HL-60/S4 (cell line): ENCODE data around the gene AGAP1.

Experiments
- in situ Hi-C: fragments of 300-500 bp; cut with MboI; formaldehyde crosslinking; loops from 2 replicates; pipeline ENCODE4 v1.14.3; 2022; ENCODE audit warnings: low sequenced_read_pairs

Gene AGAP1

DNA sequence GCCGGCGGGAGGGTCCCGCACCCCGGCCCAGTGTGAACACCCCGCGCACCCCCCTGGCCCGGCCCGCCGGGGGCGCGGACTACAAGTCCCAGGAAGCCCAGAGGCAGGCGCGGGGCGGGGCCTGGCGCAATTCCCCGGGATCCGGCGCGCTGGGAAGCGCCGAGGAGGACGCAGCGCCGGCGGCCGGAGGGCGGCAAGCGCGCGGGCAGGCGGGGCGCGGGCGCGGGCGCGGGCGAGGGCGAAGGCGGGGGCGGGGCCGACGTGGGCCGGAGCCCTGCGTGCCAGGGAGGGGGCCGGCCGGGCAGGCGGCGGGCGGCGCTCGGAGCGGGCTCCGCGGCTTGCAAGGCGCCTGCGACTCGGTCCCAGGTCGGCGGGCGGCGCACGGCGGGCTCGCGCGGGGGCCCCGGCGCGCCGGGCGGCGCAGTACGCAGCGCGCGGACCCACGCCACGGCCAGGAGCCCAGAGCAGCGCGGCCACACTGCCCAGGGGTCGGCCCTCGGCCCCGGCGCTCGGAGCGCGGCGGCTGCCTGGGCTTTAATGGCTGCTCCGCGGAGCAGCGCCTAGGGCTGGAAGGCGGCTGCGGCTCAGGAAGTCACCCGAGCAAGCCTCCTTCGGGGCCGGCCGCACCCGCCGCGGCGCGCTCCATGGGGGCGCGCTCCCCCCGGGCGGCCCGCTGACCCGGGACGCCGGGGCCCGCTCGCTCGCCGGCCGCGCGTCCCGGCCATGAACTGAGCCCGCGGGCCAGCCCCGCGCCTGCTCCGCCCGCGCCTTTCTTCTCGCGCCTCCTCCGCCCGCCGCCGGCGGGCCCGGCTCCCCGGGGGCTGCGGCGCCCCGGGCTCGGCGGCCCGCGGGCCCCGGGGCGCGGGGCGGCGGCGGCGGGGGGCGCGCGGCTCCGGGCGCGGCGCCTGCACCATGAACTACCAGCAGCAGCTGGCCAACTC is at the start of gene AGAP1:
TSS of gene AGAP1 (plus strand) at position 269 of the 941 bp plus-strand sequence.
- in situ Hi-C loops, result no loop called here

DNA sequence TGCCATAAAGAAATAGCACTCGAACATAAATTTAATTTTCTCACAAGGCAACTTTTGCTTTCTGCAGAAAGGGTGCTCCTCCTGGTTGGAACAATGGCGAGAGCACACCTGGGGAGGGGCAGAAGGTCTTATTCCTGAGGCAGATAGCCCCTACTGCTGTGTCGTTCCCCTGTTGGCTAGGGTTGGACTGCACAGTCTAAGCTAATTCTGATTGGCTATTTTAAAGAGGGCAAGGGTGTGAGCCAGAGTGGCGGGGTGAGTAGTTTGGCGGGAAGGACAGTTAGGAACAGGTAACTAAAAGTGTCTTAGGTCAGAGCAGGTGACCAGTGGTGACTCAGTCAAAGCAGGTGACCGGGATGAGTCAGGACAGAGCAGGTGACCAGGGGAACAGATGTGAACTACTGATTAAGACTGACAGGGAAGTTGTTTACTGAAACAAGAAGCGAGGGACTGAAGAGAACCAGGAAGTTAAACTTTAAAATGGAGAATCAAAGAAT is 49.7 kb upstream of the AGAP1 start:
- in situ Hi-C loops, result no loop called here

- in situ Hi-C loops, result no loop called here
Measured at GRCh38 chr2:235445116-235445515, 48.7 kb upstream of the AGAP1 start.

GRCh38 chr2:235446082-235446481 is 47.8 kb upstream of the AGAP1 start:
- in situ Hi-C loops, result no loop called here

- in situ Hi-C loops, result no loop called here
Measured at GRCh38 chr2:235447210-235447609, 46.6 kb upstream of the AGAP1 start.

DNA sequence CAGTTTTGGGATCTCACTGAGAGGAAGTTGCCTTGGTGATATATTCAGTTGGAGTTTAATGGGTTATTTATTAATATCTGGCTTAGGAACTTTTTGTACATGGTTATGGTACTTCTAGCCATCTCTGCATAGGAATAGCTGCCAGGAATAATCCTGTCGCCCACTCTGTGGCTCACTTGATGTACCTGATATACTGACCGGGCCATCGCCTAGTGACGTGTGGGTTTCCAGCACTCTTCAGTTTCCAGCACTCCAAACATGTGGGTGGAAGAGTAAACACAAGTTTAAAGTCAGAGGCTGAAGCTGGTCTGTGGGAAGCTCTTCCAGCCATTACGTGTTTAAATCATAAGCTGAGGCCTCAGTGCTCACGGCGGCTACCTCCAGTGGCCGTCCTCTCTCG is 44.3 kb upstream of the AGAP1 start:
- in situ Hi-C loops, result no loop called here

DNA sequence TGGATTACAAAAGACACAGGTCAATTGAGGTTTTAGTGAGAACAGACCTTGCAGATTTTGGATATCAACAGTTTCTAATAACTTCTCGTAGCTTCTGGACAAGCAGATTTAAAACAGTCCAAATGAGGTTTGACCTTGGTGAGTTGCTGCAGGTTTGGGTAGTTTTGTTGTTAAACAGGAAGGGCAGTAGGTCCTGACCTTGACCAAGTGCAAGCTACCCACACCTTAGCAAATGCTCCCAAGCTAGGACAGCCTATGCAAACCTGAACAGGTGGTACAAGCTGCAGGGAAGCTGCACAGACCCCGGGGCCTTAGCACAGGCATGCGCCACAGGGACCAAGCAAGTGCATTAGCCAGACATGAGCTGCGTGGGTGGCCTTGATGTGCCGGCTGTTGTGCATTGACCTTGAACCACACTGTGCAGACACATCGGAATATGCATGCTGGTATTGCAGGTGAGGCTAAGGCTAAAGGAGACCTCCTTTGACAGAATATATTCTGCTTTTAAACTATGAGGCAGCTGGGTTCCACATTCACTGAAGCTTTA is 40.2 kb upstream of the AGAP1 start:
- in situ Hi-C loops, result no loop called here

GRCh38 chr2:235458839-235459273 is 35.0 kb upstream of the AGAP1 start:
- in situ Hi-C loops, result no loop called here

GRCh38 chr2:235460548-235461047 is 33.2 kb upstream of the AGAP1 start:
- in situ Hi-C loops, result no loop called here

- in situ Hi-C loops, result no loop called here
Measured at GRCh38 chr2:235461763-235462414, 32.0 kb upstream of the AGAP1 start.

GRCh38 chr2:235462415-235462790 is 31.4 kb upstream of the AGAP1 start:
- in situ Hi-C loops, result no loop called here

GRCh38 chr2:235463893-235464292 is 29.9 kb upstream of the AGAP1 start:
- in situ Hi-C loops, result no loop called here

GRCh38 chr2:235467588-235467987 is 26.3 kb upstream of the AGAP1 start:
- in situ Hi-C loops, result no loop called here

GRCh38 chr2:235468978-235469655 is 24.7 kb upstream of the AGAP1 start:
- in situ Hi-C loops, result no loop called here

DNA sequence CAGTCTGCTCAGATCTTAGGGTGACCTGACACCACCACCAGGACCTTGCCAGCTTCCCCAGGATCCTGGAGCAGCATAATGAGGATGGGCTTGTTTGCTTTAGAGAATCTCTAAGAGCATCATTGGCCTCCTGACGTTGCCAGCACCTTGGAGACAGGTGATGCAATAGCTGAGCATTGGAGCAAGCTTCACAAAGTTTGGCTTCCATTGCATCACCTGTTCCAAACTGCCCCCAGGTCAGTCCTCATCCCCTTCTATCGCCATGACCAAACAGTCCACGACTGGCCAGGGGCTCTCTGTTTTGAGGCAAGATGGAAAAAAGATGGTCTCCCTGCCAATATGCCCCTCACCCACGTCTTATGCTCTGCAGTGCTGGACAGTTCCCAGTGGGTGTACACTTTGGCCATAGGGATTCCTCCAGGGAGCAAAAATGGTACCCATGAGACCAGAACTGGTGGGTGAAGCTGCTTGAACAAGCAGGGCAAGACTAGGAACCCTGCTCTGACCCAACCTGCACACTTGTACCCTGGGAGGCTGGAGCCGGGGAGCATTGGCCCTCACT is 22.6 kb upstream of the AGAP1 start:
- in situ Hi-C loops, result no loop called here

- in situ Hi-C loops, result no loop called here
Measured at GRCh38 chr2:235472443-235472842, 21.4 kb upstream of the AGAP1 start.

GRCh38 chr2:235478609-235479008 is 15.2 kb upstream of the AGAP1 start:
- in situ Hi-C loops, result no loop called here

DNA sequence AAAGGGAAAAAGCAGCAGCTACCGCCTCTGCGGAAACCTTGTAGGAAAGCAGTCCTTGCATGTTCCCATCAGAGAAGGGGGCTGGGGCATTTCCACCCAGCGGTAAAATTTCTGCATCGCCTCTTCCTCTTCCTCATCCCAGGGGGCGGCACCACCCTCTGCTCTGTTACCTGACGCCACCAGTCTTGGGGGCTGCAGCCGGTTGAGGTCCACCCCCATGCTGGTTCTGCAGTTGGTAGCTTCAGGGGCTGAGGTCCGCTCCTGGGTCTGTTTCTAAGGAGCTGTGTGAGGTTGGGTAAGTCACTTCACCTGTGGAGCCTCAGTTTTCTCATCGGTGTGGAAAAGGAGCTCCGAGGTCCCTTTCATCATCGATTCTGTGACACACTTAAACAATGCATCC is 14.2 kb upstream of the AGAP1 start:
- in situ Hi-C loops, result no loop called here

- in situ Hi-C loops, result no loop called here
Measured at GRCh38 chr2:235480614-235481013, 13.2 kb upstream of the AGAP1 start.

- in situ Hi-C loops, result no loop called here
Measured at GRCh38 chr2:235483313-235483712, 10.5 kb upstream of the AGAP1 start.

- in situ Hi-C loops, result no loop called here
Measured at GRCh38 chr2:235485362-235485761, 8.5 kb upstream of the AGAP1 start.
